Ovary (tissue), 9 donors: ENCODE data around the gene FAM120B. TPM values are rescaled to one million over a fixed set of nuclear protein-coding genes. Genes with fewer than 3 reads are reported as not detected.

Experiments
- DNase-seq, 5 donors: peaks; one replicate each; pipeline ENCODE4 v3.0.0-alpha.2; 2019 to 2020
- H3K27ac ChIP-seq, 2 donors: fragments of 200-600 bp; one replicate each; pipeline versions ENCODE4 v1.5.1 to v1.8.0; 2019 to 2022
- H3K27me3 ChIP-seq: fragments of 200-600 bp; one replicate; pipeline ENCODE4 v1.8.0; 2022
- H3K36me3 ChIP-seq: fragments of 200-600 bp; sonication (generic); one replicate; pipeline ENCODE4 v1.5.1; 2019
- H3K4me1 ChIP-seq: one replicate; pipeline ENCODE4 v1.8.1; 2013; ENCODE audit warnings: mild to moderate bottlenecking, moderate library complexity; ENCODE audit not compliant: insufficient read depth
- H3K4me3 ChIP-seq: fragments of 200-600 bp; sonication (generic); one replicate; pipeline ENCODE4 v1.5.1; 2017
- H3K9me3 ChIP-seq, 2 donors: fragments of 200-600 bp in 1 of 2; sonication (generic) in 1 of 2; one replicate each; pipeline versions ENCODE4 v1.5.1 to v1.8.1; 2013 to 2019; ENCODE audit warnings: mild to moderate bottlenecking in 1 of 2, moderate library complexity in 1 of 2
- CTCF ChIP-seq, 3 donors: fragments of 450-650 bp in 2 of 3; fragments of 200-600 bp in 1 of 3; IDR thresholded peaks; one replicate each; pipeline versions ENCODE4 v1.5.1 to v1.8.0; 2016 to 2022; ENCODE audit warnings: antibody characterized with exemption in 3 of 3, mild to moderate bottlenecking in 1 of 3
- EP300 ChIP-seq: sonication (generic); formaldehyde crosslinking; IDR thresholded peaks from one replicate; pipeline ENCODE4 v1.6.1; 2017; ENCODE audit warnings: antibody characterized with exemption
- POLR2A ChIP-seq: fragments of 450-650 bp; IDR thresholded peaks from one replicate; pipeline ENCODE4 v1.6.1; 2017; ENCODE audit warnings: antibody characterized with exemption, mild to moderate bottlenecking, moderate library complexity
- WGBS, 3 donors: extraction: QIAGEN DNeasy Blood & Tissue Kit in 1 of 3; methylation state at CpG; one replicate each; pipeline versions ENCODE4 v1.1.5 to v1.1.7; 2013 to 2017; 5-methylcytosine and 5-hydroxymethylcytosine counted together
- intact Hi-C, 4 donors: fragments of 100-400 bp; cut with DNase I; formaldehyde crosslinking; loops; one replicate each; pipeline versions ENCODE4 v1.11.0 to v1.15.1; 2022 to 2023
- polyA plus RNA-seq, 2 donors: library from polyadenylated mRNA; stranded (reverse); fragments of 200-250 nt in 1 of 2; fragments of 350-450 nt in 1 of 2; fragmentation: Illumina TruSeq in 1 of 2; extraction: RNeasy Lipid Tissue Mini Kit (QIAGEN cat#74804) in 1 of 2; gene quantifications; one replicate each; pipeline ENCODE4 v1.2.3, GENCODE V29; 2013 to 2014
- total RNA-seq, 7 donors: library from RNA; depleted of rRNA in 2 of 7; stranded (reverse); fragments of >200 nt in 2 of 7; fragmentation: NEBNext Ultra II Directional in 3 of 7; extraction: Animal tissue kit (Norgen Biotek cat#: 25700) in 3 of 7; gene quantifications; one replicate each; pipeline versions ENCODE4 v1.1.0 to v1.2.4, GENCODE V29; 2016 to 2023
- donor health status: DM: no; HTN: no; CAD: no; lungs with moderate emphysema.
- donor health status: DM: no; HTN: no; CAD: no.
- donor health status: Bipolar disorder and iron deficiency.
- donor health status: DM: yes; HTN: yes; CAD: no.
- donor health status: DM: no; HTN: no; CAD: no.
- donor health status: DM: yes; HTN: yes; CAD: no.

FAM120B gene
- total and polyA plus RNA-seq, 9 donors, result 10.6 to 39.3 (median 28.4) TPM

- Histone ChIP-seq H3K4me1 (peaks cover 23% of the 10 kb centered on the region), H3K27me3 (peaks cover 3% of the 10 kb centered on the region)
- WGBS, 3 donors, result 10 to 14% (median 13%) methylated on average over 27 to 30 of the region's 30 CpGs
Observed at GRCh38 chr6:170294813-170295509, 11.6 kb upstream of the FAM120B start.

GRCh38 chr6:170295510-170296422, 10.8 kb upstream of the FAM120B start:
- 1% methylated on average over 89 to 109 of the region's 109 CpGs for WGBS, 3 donors
- Histone ChIP-seq H3K27me3 (peaks cover 3% of the 10 kb centered on the region), H3K27ac (no peak overlapping the region), H3K36me3 (no peaks in the 10 kb centered on the region), H3K4me1 (peaks cover 21% of the 10 kb centered on the region), H3K4me3 (peak overlapping the region; percentile 21), H3K9me3 (no peaks in the 10 kb centered on the region)
- intact Hi-C loops, result loop anchor here in 1 of 4 donors (10.0 kb wide), 1 partner anchor 461 kb away; no protein-coding TSS in a partner anchor
- peak in 1 of 5 donors; percentile 16 for DNase-seq
- TF ChIP-seq CTCF (IDR thresholded peaks at IDR 0.05), result no peak
- no peak for TF ChIP-seq POLR2A
- TF ChIP-seq EP300, result no peak

More at GRCh38 chr6:170294813-170295509, 11.6 kb upstream of the FAM120B start:
- H3K27ac ChIP-seq, result no peak overlapping the region
- no peaks in the 10 kb centered on the region for H3K36me3 ChIP-seq
- no peaks in the 10 kb centered on the region for H3K9me3 ChIP-seq
- intact Hi-C loops, result loop anchor here in 2 of 4 donors (5.0 to 10.0 kb wide), 2 partner anchors 460 to 503 kb away; no protein-coding TSS in a partner anchor
- TF ChIP-seq POLR2A (no peak), EP300 (no peak), CTCF (IDR thresholded peaks at IDR 0.05) (no peak)
- DNase-seq, result peak in 1 of 5 donors; percentile 23
- peak overlapping the region; percentile 21 for H3K4me3 ChIP-seq

- WGBS, 3 donors, result 0 to 2% (median 1%) methylated on average over 28 to 47 of the region's 47 CpGs
- Histone ChIP-seq H3K27ac (no peak overlapping the region), H3K27me3 (peaks cover 3% of the 10 kb centered on the region), H3K36me3 (no peaks in the 10 kb centered on the region), H3K4me3 (no peak overlapping the region), H3K4me1 (peaks cover 18% of the 10 kb centered on the region), H3K9me3 (no peaks in the 10 kb centered on the region)
- DNase-seq, result no peak
- TF ChIP-seq CTCF (IDR thresholded peaks at IDR 0.05) (no peak), POLR2A (no peak)
- intact Hi-C loops, result loop anchor here in 1 of 4 donors (10.0 kb wide), 1 partner anchor 462 kb away; no protein-coding TSS in a partner anchor
Observed at GRCh38 chr6:170296423-170296745, 10.2 kb upstream of the FAM120B start.

DNA sequence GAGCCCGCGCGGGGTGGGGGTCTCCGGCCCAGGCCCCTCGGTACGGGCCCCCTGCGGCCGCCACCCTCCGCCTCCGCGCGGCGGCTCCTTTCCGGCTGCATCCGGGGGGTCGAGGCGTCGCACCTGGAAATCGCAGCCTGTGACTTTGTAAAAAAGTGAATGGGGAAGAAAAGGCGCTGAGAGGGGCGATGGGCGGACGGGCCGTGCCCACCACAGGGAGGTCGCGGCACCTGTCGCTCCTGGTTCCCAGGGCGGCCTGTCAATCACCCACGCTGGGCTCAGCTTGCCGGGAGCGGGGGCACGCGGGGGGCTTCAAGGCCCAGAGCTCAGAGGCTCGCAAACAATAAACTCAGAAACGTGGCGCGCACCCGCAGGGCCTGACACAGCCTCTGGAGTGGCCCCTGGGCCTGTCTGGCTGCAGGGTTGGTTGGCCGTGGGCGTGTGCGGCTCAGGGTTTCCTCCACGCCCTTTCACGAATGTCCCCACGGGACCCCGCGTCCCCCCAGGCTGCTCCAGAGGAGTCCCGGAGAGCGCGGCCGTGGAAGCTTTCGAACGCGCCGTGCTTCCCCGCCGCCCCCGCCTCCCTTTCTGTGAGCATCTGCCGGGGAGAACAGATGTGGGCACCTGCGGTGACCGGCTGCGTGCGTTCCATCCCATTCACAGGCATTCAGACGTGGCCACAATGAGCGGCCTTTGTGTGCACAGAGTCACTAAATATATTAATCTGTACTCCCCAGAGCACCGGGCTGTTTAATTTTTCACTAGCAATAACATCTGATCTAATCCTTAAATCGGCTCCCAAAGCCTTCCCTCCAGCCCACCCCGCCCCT, 9.6 kb upstream of the FAM120B start:
- DNase-seq, result peak in 2 of 5 donors; percentile 14 to 22
- intact Hi-C loops, result loop anchor here in 1 of 4 donors (10.0 kb wide), 1 partner anchor 462 kb away; no protein-coding TSS in a partner anchor
- no peak for TF ChIP-seq CTCF (IDR thresholded peaks at IDR 0.05)
- TF ChIP-seq EP300, result no peak
- no peak for TF ChIP-seq POLR2A
- WGBS, 3 donors, result 4 to 6% (median 6%) methylated on average over 66 to 67 of the region's 67 CpGs
- H3K27me3 ChIP-seq, result peaks cover 3% of the 10 kb centered on the region
- H3K4me3 ChIP-seq, result no peak overlapping the region
- H3K9me3 ChIP-seq, result no peaks in the 10 kb centered on the region
- H3K27ac ChIP-seq, result no peak overlapping the region
- peaks cover 18% of the 10 kb centered on the region for H3K4me1 ChIP-seq
- H3K36me3 ChIP-seq, result no peaks in the 10 kb centered on the region
